Spleen (tissue), 7 donors: ENCODE measurements around the gene USP53.

Source experiments
- CTCF ChIP-seq, 11 experiments: fragments of 200-600 bp in 7 of 11; fragments of 450-650 bp in 4 of 11; sonication (generic) in 4 of 11; IDR thresholded peaks in 8 of 11; conservative IDR thresholded peaks in 3 of 11; 1 replicate in 7 of 11; 2 replicates in 4 of 11; pipeline versions ENCODE4 v1.4.0 to v1.8.0; 2016 to 2021; ENCODE audit warnings: antibody characterized with exemption in 11 of 11, inconsistent platforms in 4 of 11, mild to moderate bottlenecking in 1 of 11
- POLR2A ChIP-seq, 3 donors: fragments of 450-650 bp; IDR thresholded peaks; one replicate each; pipeline ENCODE4 v1.5.1; 2017; ENCODE audit warnings: antibody characterized with exemption in 3 of 3, mild to moderate bottlenecking in 1 of 3
- donor health status: DM: no; HTN: no; CAD: no; lungs with moderate emphysema.
- donor health status: DM: no; HTN: no; CAD: no.
- donor health status: DM: no; HTN: no; CAD: no.

GRCh38 chr4:119170195-119170594 is 42.3 kb upstream of the USP53 start:
- no peak for TF ChIP-seq POLR2A (IDR thresholded peaks at IDR 0.05)
- no peak for TF ChIP-seq CTCF (IDR thresholded peaks at IDR 0.05 in 8 of 11, conservative IDR thresholded peaks at IDR 0.05 in 3 of 11)
